HUES48 (cell line): ENCODE data around the gene ACSL3.

Experiments
- H3K27ac ChIP-seq: one replicate; pipeline ENCODE4 v1.7.0; 2013; ENCODE audit warnings: low read depth, low read length, inconsistent platforms
- H3K27me3 ChIP-seq: 2 replicates; pipeline ENCODE4 v1.6.1; 2013; ENCODE audit warnings: mild to moderate bottlenecking, low read length; ENCODE audit not compliant: control insufficient read depth, insufficient read depth
- H3K36me3 ChIP-seq: 2 replicates; pipeline ENCODE4 v1.6.1; 2013; ENCODE audit warnings: low read length; ENCODE audit not compliant: control insufficient read depth, insufficient read depth
- H3K4me1 ChIP-seq: 2 replicates; pipeline ENCODE4 v1.6.1; 2013; ENCODE audit warnings: mild to moderate bottlenecking, low read length; ENCODE audit not compliant: control insufficient read depth, insufficient read depth
- H3K4me3 ChIP-seq: 2 replicates; pipeline ENCODE4 v1.5.1; 2013; ENCODE audit warnings: mild to moderate bottlenecking, low read depth, low read length
- H3K9ac ChIP-seq: 2 replicates; pipeline ENCODE4 v1.6.1; 2013; ENCODE audit warnings: mild to moderate bottlenecking, low read depth, low read length, moderate library complexity
- H3K9me3 ChIP-seq: 2 replicates; pipeline ENCODE4 v1.6.1; 2013; ENCODE audit warnings: low read length; ENCODE audit not compliant: control insufficient read depth, insufficient read depth

The ACSL3 gene

DNA sequence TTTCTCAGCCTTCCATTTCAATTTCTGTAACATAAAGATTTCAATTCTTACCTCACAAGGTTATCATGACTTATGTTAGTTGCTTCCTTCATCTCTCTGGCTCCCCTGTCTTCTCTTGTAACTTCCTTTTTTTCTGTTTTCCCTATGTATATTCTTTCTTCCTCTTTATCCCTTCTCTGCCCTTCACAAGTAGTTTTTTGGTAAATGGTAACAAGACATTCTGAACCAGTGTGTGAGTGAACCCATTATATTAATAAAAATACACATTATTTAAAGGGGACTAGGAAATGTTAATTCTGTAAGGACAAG, 8.4 kb downstream of the ACSL3 start:
- H3K9me3 ChIP-seq = no peaks in the 10 kb centered on the region
- H3K4me1 ChIP-seq = peaks cover 46% of the 10 kb centered on the region
- H3K27ac ChIP-seq = no peak overlapping the region
- no peak overlapping the region for H3K9ac ChIP-seq
- H3K4me3 ChIP-seq = no peak overlapping the region
- no peaks in the 10 kb centered on the region for H3K27me3 ChIP-seq
- no peaks in the 10 kb centered on the region for H3K36me3 ChIP-seq

- Histone ChIP-seq H3K9ac (no peak overlapping the region), H3K27ac (no peak overlapping the region), H3K9me3 (no peaks in the 10 kb centered on the region), H3K4me1 (peaks cover 27% of the 10 kb centered on the region), H3K4me3 (no peak overlapping the region), H3K36me3 (no peaks in the 10 kb centered on the region), H3K27me3 (no peaks in the 10 kb centered on the region)
Measured at GRCh38 chr2:222871291-222871690, 10.5 kb downstream of the ACSL3 start.

GRCh38 chr2:222872551-222872950, 11.7 kb downstream of the ACSL3 start:
- Histone ChIP-seq H3K27ac (no peak overlapping the region), H3K4me3 (no peak overlapping the region), H3K9ac (no peak overlapping the region)

GRCh38 chr2:222875482-222875881, 14.6 kb downstream of the ACSL3 start:
- no peaks in the 10 kb centered on the region for H3K27me3 ChIP-seq
- no peaks in the 10 kb centered on the region for H3K36me3 ChIP-seq
- H3K9ac ChIP-seq = no peak overlapping the region
- H3K27ac ChIP-seq = no peak overlapping the region
- H3K4me1 ChIP-seq = peaks cover 10% of the 10 kb centered on the region; the same call in 1 of the 2 replicates
- no peak overlapping the region for H3K4me3 ChIP-seq
- no peaks in the 10 kb centered on the region for H3K9me3 ChIP-seq

More at GRCh38 chr2:222872551-222872950, 11.7 kb downstream of the ACSL3 start:
- no peaks in the 10 kb centered on the region for H3K27me3 ChIP-seq
- H3K4me1 ChIP-seq = peaks cover 21% of the 10 kb centered on the region
- no peaks in the 10 kb centered on the region for H3K36me3 ChIP-seq
- H3K9me3 ChIP-seq = no peaks in the 10 kb centered on the region

DNA sequence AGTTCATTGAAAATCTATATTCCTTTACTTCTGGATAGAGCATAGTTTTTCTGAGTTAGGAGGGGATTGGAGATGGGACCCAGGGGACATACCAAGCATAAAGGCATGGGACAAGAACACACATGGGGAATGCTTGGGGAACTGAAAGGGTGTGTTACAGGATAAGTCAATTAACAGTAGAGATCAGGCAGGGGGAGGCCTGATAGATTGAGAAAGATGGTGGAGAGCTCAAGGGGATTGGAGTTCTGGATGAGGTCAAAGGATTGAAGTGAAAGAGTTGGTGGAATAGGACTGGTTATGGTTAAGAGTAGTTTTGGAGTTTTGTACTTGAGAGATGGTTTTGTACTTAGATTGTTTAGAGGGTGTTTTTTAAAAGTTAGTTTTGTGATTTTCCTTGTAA, 16.1 kb downstream of the ACSL3 start:
- Histone ChIP-seq H3K4me3 (no peak overlapping the region), H3K36me3 (no peaks in the 10 kb centered on the region), H3K27ac (no peak overlapping the region), H3K9me3 (peaks cover 4% of the 10 kb centered on the region; the same call in 1 of the 2 replicates), H3K9ac (no peak overlapping the region), H3K27me3 (no peaks in the 10 kb centered on the region), H3K4me1 (0 out of 2 replicates have a peak, but pooled peaks cover 4% of the 10 kb centered on the region)

DNA sequence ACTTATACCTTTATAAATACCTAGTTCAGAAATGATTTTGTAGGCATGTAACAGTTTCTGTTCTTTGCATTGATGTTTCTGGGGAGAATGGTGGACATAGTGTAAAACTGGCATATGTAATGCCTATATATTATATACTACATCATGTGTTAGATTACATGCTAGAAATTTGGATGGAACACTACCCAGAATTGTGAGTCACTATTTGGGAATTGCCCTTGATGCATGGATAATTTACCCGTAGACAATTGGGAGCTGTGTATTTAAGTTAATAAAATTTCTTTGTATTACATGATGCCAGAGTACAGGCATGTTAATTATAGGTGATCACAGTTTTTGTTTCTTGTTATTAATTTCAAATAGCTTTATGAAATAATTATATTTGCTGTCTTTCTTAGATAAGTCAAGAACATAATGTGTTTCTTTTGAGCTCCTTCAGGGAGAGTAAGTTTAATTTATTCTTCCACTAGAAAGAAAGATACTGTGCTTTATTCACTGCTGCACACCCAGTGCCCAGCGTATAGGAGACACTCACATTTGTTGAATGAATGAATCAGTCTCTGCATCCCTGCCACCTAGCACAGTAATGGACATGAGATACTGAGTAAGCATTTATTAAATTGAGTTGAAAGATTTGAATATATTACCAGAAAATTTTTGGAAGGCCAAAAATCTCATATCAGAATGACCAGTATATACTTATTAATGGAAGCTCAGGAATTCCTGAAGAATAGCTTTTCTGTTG, 16.9 kb downstream of the ACSL3 start:
- no peak overlapping the region for H3K27ac ChIP-seq
- no peaks in the 10 kb centered on the region for H3K36me3 ChIP-seq
- peaks cover 7% of the 10 kb centered on the region for H3K9me3 ChIP-seq
- no peak overlapping the region for H3K4me3 ChIP-seq
- no peak overlapping the region for H3K9ac ChIP-seq
- 0 out of 2 replicates have a peak, but pooled peaks cover 4% of the 10 kb centered on the region for H3K4me1 ChIP-seq
- no peaks in the 10 kb centered on the region for H3K27me3 ChIP-seq

GRCh38 chr2:222878301-222878876, 17.6 kb downstream of the ACSL3 start:
- Histone ChIP-seq H3K9me3 (peaks cover 7% of the 10 kb centered on the region), H3K4me3 (no peak overlapping the region), H3K4me1 (0 out of 2 replicates have a peak, but pooled peaks cover 4% of the 10 kb centered on the region), H3K36me3 (no peaks in the 10 kb centered on the region), H3K27ac (no peak overlapping the region), H3K27me3 (no peaks in the 10 kb centered on the region), H3K9ac (no peak overlapping the region)

DNA sequence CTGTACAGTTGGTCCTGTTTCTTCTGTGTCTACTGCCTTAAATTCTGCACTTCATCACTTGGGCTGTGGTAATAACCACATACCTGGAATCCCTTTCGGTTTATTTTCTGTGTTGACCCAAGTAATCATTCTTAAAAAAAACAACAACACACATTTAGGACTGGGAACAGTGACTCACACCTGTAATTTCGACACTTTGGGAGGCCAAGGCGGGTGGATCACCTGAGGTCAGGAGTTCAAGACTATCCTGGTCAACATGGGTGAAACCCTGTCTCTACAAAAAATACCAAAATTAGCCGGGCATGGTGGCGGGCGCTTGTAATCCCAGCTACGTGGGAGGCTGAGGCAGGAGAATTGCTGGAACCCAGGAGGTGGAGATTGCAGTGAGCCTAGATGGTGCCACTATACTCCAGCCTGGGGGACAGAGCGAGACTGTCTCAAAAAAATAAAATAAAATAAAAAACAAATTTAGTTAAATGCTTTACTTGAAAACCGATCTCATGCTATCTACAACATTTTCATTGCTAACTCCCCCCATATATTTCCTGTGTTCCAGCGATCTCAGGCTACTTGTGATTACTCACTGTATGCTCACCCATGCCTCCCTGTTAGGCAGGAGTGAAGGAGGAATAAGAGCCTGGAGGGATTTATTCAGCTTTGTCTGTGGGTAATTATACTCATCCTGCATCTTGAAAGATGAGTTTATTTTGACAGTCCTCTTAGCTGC, 18.2 kb downstream of the ACSL3 start:
- peaks cover 7% of the 10 kb centered on the region for H3K9me3 ChIP-seq
- H3K4me3 ChIP-seq = no peak overlapping the region
- no peaks in the 10 kb centered on the region for H3K36me3 ChIP-seq
- H3K27me3 ChIP-seq = no peaks in the 10 kb centered on the region
- H3K9ac ChIP-seq = no peak overlapping the region
- no peak overlapping the region for H3K27ac ChIP-seq
- peaks cover 7% of the 10 kb centered on the region for H3K4me1 ChIP-seq

DNA sequence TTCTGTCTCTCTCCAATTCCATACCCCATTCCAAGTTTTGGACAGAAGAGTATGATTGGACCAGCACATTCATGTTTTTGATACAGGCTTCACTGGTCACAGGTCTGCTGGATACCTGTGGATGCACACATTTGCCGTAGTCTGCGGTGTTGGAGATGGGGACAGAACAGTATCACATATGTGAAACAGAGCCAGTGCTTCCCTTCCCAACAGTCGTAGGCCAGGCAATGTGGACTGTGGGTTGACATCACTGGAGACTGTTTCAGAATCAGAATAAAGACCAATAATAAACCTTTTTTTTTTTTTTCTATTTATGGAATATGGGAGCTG, 18.7 kb downstream of the ACSL3 start:
- peaks cover 12% of the 10 kb centered on the region for H3K4me1 ChIP-seq
- no peak overlapping the region for H3K27ac ChIP-seq
- H3K36me3 ChIP-seq = no peaks in the 10 kb centered on the region

DNA sequence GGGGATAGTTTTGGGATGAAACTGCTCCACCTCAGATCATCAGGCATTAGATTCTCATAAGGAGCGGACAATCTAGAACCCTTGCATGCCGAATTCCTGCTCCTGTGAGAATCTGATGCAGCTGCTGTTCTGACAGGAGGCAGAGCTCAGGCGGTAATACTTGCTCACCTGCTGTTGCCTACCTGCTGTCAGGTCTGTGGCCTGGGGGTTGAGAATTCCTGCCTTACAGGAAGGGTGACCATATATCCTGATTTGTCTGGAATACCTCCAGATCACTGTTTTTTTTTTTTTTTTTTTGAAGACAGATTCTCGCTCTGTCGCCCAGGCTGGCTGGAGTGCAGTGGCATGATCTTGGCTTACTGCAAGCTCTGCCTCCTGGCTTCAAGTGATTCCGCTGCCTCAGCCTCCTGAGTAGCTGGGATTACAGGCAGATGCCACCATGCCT, 21.7 kb downstream of the ACSL3 start:
- Histone ChIP-seq H3K9ac (no peak overlapping the region), H3K9me3 (peaks cover 7% of the 10 kb centered on the region), H3K4me1 (peaks cover 14% of the 10 kb centered on the region), H3K36me3 (no peaks in the 10 kb centered on the region), H3K27ac (no peak overlapping the region), H3K27me3 (no peaks in the 10 kb centered on the region), H3K4me3 (no peak overlapping the region)

More for the DNA sequence above, 18.7 kb downstream of the ACSL3 start:
- Histone ChIP-seq H3K4me3 (no peak overlapping the region), H3K9me3 (peaks cover 7% of the 10 kb centered on the region), H3K9ac (no peak overlapping the region), H3K27me3 (no peaks in the 10 kb centered on the region)

GRCh38 chr2:222883420-222883819, 22.6 kb downstream of the ACSL3 start:
- Histone ChIP-seq H3K9ac (no peak overlapping the region), H3K36me3 (no peaks in the 10 kb centered on the region), H3K9me3 (peaks cover 7% of the 10 kb centered on the region), H3K27me3 (no peaks in the 10 kb centered on the region), H3K27ac (no peak overlapping the region), H3K4me3 (no peak overlapping the region), H3K4me1 (peaks cover 11% of the 10 kb centered on the region)
